K562 (cell line): ENCODE measurements around the gene MPDZ. TPM values are rescaled to one million over a fixed set of nuclear protein-coding genes. Genes with fewer than 3 reads are reported as not detected.

Experiments used
- ATAC-seq: fragments of 200-7000 bp; cut with Tn5 transposase; 3 replicates; pipeline ENCODE4 v1.9.1; 2020; ENCODE audit warnings: moderate library complexity
- BruUV-seq: library from RNA; stranded (reverse); fragments of 400-500 nt; replicated peaks from 2 replicates; lab custom pipeline; 2021; lab: Mats Ljungman, UMichigan
- CTCF ChIA-PET: fragments of 300-600 bp; formaldehyde crosslinking; extraction: SDS; loops from one replicate; lab custom pipeline; 2021; ENCODE audit warnings: low intra/inter-chr PET ratio; lab: Yijun Ruan, JAX
- POLR2A ChIA-PET: fragments of 300-600, 350-650 bp; sonication (Branson Sonifier 250); formaldehyde crosslinking; extraction: SDS; loops from one replicate; lab custom pipeline; 2021; ENCODE audit warnings: antibody characterized with exemption, inconsistent platforms; lab: Yijun Ruan, JAX
- DNase-seq, 4 experiments: peaks; one replicate each; pipeline versions ENCODE4 v3.0.0 to v3.0.0-alpha.2; 2011 to 2018; ENCODE audit warnings: low spot score in 3 of 4, mixed read lengths in 3 of 4; ENCODE audit errors: extremely low read depth in 1 of 4
- FAIRE-seq: peaks from 2 replicates; lab custom pipeline; 2011; peaks lifted over from hg19 to GRCh38; lab: Jason Lieb, UNC
- H2AFZ ChIP-seq: 2 replicates; pipeline ENCODE4 v1.6.0; 2011; ENCODE audit warnings: low read depth, low read length, control low read depth, inconsistent platforms
- H3K27ac ChIP-seq: fragments of 200-600 bp; 3 replicates; pipeline ENCODE4 v1.8.0; 2011; ENCODE audit warnings: low read depth, mild to moderate bottlenecking, control low read depth, inconsistent platforms, low read length, moderate library complexity, mixed read lengths; ENCODE audit errors: extremely low read depth
- H3K27me3 ChIP-seq, 2 experiments: fragments of 300-600 bp in 1 of 2; 2 replicates in 1 of 2; 3 replicates in 1 of 2; pipeline versions ENCODE4 v1.6.0 to v1.8.0; 2011; ENCODE audit warnings: inconsistent platforms in 2 of 2, low read length in 2 of 2, mild to moderate bottlenecking in 1 of 2, mixed read lengths in 1 of 2, moderate library complexity in 1 of 2; ENCODE audit not compliant: control insufficient read depth in 2 of 2, insufficient read depth in 2 of 2
- H3K36me3 ChIP-seq: fragments of 300-600 bp; 3 replicates; pipeline ENCODE4 v1.8.0; 2011; ENCODE audit warnings: mild to moderate bottlenecking, low read length, inconsistent platforms; ENCODE audit not compliant: control insufficient read depth, insufficient read depth
- H3K4me1 ChIP-seq, 2 experiments: fragments of 200-600 bp in 1 of 2; replicated peaks in 1 of 2; 2 replicates in 1 of 2; 3 replicates in 1 of 2; pipeline versions ENCODE4 v1.5.1 to v1.8.0; 2011; ENCODE audit warnings: inconsistent platforms in 2 of 2, low read length in 2 of 2, mild to moderate bottlenecking in 1 of 2, mixed read lengths in 1 of 2, moderate library complexity in 1 of 2; ENCODE audit not compliant: control insufficient read depth in 2 of 2, insufficient read depth in 2 of 2
- H3K4me2 ChIP-seq: 2 replicates; pipeline ENCODE4 v1.6.1; 2011; ENCODE audit warnings: low read length, control low read depth, inconsistent platforms, mixed read lengths; ENCODE audit not compliant: insufficient read depth
- H3K4me3 ChIP-seq: fragments of 200-600 bp; sonication (generic), shearing (Covaris generic); 2 replicates; pipeline ENCODE4 v1.5.1; 2016; ENCODE audit warnings: control low read depth, inconsistent platforms
- H3K79me2 ChIP-seq: fragments of 200-600 bp; 3 replicates; pipeline ENCODE4 v1.8.0; 2011; ENCODE audit warnings: low read length, inconsistent platforms; ENCODE audit not compliant: control insufficient read depth, insufficient read depth
- H3K9ac ChIP-seq, 2 experiments: 2 replicates each; pipeline versions ENCODE4 v1.6.0 to v1.6.1; 2011; ENCODE audit warnings: low read depth in 2 of 2, low read length in 2 of 2, control low read depth in 1 of 2, inconsistent platforms in 1 of 2, mild to moderate bottlenecking in 1 of 2, mixed read lengths in 1 of 2; ENCODE audit not compliant: insufficient read depth in 1 of 2
- H3K9me1 ChIP-seq: one replicate; pipeline ENCODE4 v1.6.0; 2011; ENCODE audit warnings: inconsistent platforms, mild to moderate bottlenecking, low read length, moderate library complexity; ENCODE audit not compliant: control insufficient read depth, insufficient read depth
- H3K9me3 ChIP-seq: replicated peaks from 2 replicates; pipeline ENCODE4 v1.5.1; 2011; ENCODE audit warnings: low read depth, low read length, inconsistent platforms; ENCODE audit not compliant: control insufficient read depth, insufficient read depth
- H4K20me1 ChIP-seq: replicated peaks from 2 replicates; pipeline ENCODE4 v1.6.1; 2011; ENCODE audit warnings: low read length, inconsistent platforms, mixed read lengths; ENCODE audit not compliant: control insufficient read depth, insufficient read depth
- CBX8 ChIP-seq: fragments of 200-600 bp; sonication (generic); IDR thresholded peaks from 2 replicates; pipeline ENCODE4 v1.6.1; 2012; ENCODE audit warnings: borderline replicate concordance, mixed run types, low read depth, mild to moderate bottlenecking, moderate library complexity, mixed read lengths, low read length, control low read depth, inconsistent platforms; ENCODE audit not compliant: poor library complexity, severe bottlenecking; ENCODE audit errors: extremely low read depth
- HDGF ChIP-seq: fragments of 450-650 bp; IDR thresholded peaks from 2 replicates; pipeline ENCODE4 v1.6.1; 2016
- HOMEZ ChIP-seq: fragments of 250-450 bp; sonication (Bioruptor Pico); IDR thresholded peaks from 2 replicates; pipeline ENCODE4 v1.4.0; 2020; ENCODE audit warnings: mild to moderate bottlenecking, moderate library complexity
- OTX1 ChIP-seq: fragments of 450-650 bp; formaldehyde crosslinking; IDR thresholded peaks from 2 replicates; pipeline ENCODE4 v1.4.0; 2022; ENCODE audit warnings: mild to moderate bottlenecking
- PHB2 ChIP-seq: fragments of 450-650 bp; IDR thresholded peaks from 2 replicates; pipeline ENCODE4 v1.6.1; 2017; ENCODE audit warnings: low read depth
- PHTF2 ChIP-seq: fragments of 250-450 bp; sonication (Bioruptor Pico); IDR thresholded peaks from 2 replicates; pipeline ENCODE4 v1.5.0; 2021; ENCODE audit warnings: mild to moderate bottlenecking
- PRPF4 ChIP-seq: fragments of 200-400 bp; formaldehyde crosslinking; IDR thresholded peaks from one replicate; pipeline ENCODE4 v1.6.1; 2017; ENCODE audit warnings: low read length, low read depth, mild to moderate bottlenecking; ENCODE audit not compliant: insufficient read depth, poor library complexity, severe bottlenecking
- TAF7 ChIP-seq: fragments of 450-650 bp; IDR thresholded peaks from 2 replicates; pipeline ENCODE4 v1.6.1; 2016; ENCODE audit warnings: missing genetic modification characterization, missing compliant biosample characterization
- TEAD2 ChIP-seq: fragments of 450-650 bp; IDR thresholded peaks from 2 replicates; pipeline ENCODE4 v1.6.1; 2016; ENCODE audit warnings: missing genetic modification characterization, control low read depth, missing compliant biosample characterization
- ZBTB34 ChIP-seq: fragments of 250-450 bp; sonication (Bioruptor Pico); IDR thresholded peaks from 2 replicates; pipeline ENCODE4 v1.8.0; 2021; ENCODE audit warnings: mild to moderate bottlenecking, moderate library complexity
- ZNF217 ChIP-seq: sonication (generic); formaldehyde crosslinking; IDR thresholded peaks from 2 replicates; pipeline ENCODE4 v1.8.0; 2022; ENCODE audit warnings: mild to moderate bottlenecking, missing genetic modification reagents
- ZNF274 ChIP-seq: IDR thresholded peaks from 2 replicates; pipeline ENCODE4 v1.6.1; 2011; ENCODE audit warnings: low read depth, mild to moderate bottlenecking, low read length, moderate library complexity, borderline replicate concordance
- ZNF695 ChIP-seq: fragments of 450-650 bp; formaldehyde crosslinking; IDR thresholded peaks from 2 replicates; pipeline ENCODE4 v1.4.0; 2020; ENCODE audit warnings: mild to moderate bottlenecking, moderate library complexity
- WGBS: fragments of 100-300 bp; shearing (Covaris generic); methylation state at CpG from one replicate; pipeline ENCODE4 v1.1.6; 2016; ENCODE audit warnings: low coverage, mixed read lengths; ENCODE audit not compliant: insufficient coverage; ENCODE audit errors: missing lambda C conversion rate; 5-methylcytosine and 5-hydroxymethylcytosine counted together
- in situ Hi-C: fragments of 300-500 bp; cut with MboI; formaldehyde crosslinking; loops from 4 replicates; pipeline ENCODE4 v1.15.0; 2018; ENCODE audit warnings: inconsistent platforms, mixed read lengths
- intact Hi-C: fragments of 100-400 bp; cut with micrococcal nuclease; formaldehyde crosslinking; loops from 2 replicates; pipeline ENCODE4 v1.14.2; 2022
- polyA plus RNA-seq, 8 experiments: library from polyadenylated mRNA; depleted of rRNA in 4 of 8; stranded (reverse) in 5 of 8; unstranded in 3 of 8; fragments of >200 nt; fragmentation: Nextera tagmentation in 2 of 8; fragmentation: Illumina TruSeq in 1 of 8; extraction: Ambion mirVana in 2 of 8; extraction: Trizol in 1 of 8; gene quantifications; 2 replicates each; pipeline versions ENCODE4 v1.2.1 to v1.2.3, GENCODE V29; 2011 to 2014; ENCODE audit warnings: inconsistent platforms in 1 of 8, missing spikeins in 1 of 8
- total RNA-seq, 7 experiments: library from RNA; depleted of rRNA in 6 of 7; stranded (reverse); fragments of >200 nt in 6 of 7; fragmentation: Illumina TruSeq in 2 of 7; extraction: Trizol in 2 of 7; gene quantifications; 2 replicates each; pipeline versions ENCODE4 v1.2.1 to v1.2.3, GENCODE V29; 2011 to 2021; ENCODE audit warnings: low replicate concordance in 1 of 7
- TF ChIP-seq, protein P1 (sequence below): fragments of 450-650 bp; IDR thresholded peaks from 2 replicates; pipeline ENCODE4 v1.6.1; 2016; ENCODE audit warnings: borderline replicate concordance
- TF ChIP-seq, protein P2 (sequence below): sonication (generic); formaldehyde crosslinking; IDR thresholded peaks from 2 replicates; pipeline ENCODE4 v1.8.0; 2022; ENCODE audit warnings: mild to moderate bottlenecking, missing genetic modification reagents, borderline replicate concordance

The MPDZ gene
- total and polyA plus RNA-seq, 9 of the 15 experiments (the other 6 are each of a cell fraction or from before 2014, with no cell fraction given) = 3.9 to 13.2 (median 5.7) TPM

DNA sequence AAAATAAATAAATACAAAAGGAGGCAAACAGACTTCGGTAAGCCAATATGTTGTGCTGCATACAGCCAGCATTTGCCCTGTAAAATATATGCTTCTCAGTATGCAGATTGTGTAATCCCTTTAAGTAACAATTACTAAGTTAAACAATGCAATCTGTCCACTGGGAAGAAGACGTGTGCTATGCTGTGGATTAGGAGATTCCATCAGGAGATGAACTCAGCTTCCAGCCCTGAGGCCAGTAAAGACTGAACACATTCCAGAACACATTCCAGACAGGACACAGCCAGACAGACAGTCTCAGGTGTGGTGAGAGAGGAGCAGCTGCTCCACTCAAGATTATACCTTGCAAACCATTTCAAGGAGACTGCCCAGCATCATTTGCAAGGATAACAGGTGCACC lies 97.8 kb downstream of the MPDZ start (continued):
- TF ChIP-seq ZNF274 (no peak), PRPF4 (no peak)

DNA sequence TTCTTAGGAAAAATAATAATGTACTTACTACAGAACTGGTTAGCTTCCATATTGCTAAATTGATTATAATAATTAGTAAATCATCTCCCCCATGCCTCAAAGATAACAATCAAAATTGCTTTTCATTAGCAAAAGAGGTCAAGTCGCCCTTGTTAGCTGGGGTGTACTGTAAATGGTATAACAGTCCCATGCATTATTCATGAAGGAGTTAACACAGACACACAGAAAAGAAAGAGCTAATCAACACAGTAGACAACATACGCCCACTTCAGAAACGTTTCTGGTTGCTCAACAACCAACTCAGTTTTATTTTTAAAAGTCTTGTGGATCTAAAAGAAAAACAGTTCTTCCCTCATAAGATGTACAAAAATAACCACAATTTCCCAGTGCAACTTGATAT lies 100.2 kb downstream of the MPDZ start:
- Histone ChIP-seq H3K4me3 (no peak overlapping the region), H3K4me1 (no peaks in the 10 kb centered on the region), H3K9me1 (no peaks in the 10 kb centered on the region), H4K20me1 (no peaks in the 10 kb centered on the region), H3K9me3 (no peaks in the 10 kb centered on the region), H3K79me2 (no peaks in the 10 kb centered on the region), H3K36me3 (no peaks in the 10 kb centered on the region), H3K27ac (no peak overlapping the region), H3K27me3 (no peaks in the 10 kb centered on the region), H2AFZ (no peak overlapping the region), H3K4me2 (no peak overlapping the region), H3K9ac (no peak overlapping the region)
- CTCF ChIA-PET = no interaction called here
- POLR2A ChIA-PET = no interaction called here
- no TSS peak for BruUV-seq
- TF ChIP-seq TEAD2 (tag) (no peak), CBX8 (no peak), PHB2 (no peak), ZNF217 (CRISPR knock-in tag) (no peak), HOMEZ (CRISPR knock-in tag) (no peak), ZBTB34 (CRISPR knock-in tag) (no peak), ZNF695 (CRISPR knock-in tag) (no peak), OTX1 (CRISPR knock-in tag) (no peak), TAF7 (tag) (no peak), HDGF (no peak), PHTF2 (no peak)
- TF ChIP-seq, protein P1, sequence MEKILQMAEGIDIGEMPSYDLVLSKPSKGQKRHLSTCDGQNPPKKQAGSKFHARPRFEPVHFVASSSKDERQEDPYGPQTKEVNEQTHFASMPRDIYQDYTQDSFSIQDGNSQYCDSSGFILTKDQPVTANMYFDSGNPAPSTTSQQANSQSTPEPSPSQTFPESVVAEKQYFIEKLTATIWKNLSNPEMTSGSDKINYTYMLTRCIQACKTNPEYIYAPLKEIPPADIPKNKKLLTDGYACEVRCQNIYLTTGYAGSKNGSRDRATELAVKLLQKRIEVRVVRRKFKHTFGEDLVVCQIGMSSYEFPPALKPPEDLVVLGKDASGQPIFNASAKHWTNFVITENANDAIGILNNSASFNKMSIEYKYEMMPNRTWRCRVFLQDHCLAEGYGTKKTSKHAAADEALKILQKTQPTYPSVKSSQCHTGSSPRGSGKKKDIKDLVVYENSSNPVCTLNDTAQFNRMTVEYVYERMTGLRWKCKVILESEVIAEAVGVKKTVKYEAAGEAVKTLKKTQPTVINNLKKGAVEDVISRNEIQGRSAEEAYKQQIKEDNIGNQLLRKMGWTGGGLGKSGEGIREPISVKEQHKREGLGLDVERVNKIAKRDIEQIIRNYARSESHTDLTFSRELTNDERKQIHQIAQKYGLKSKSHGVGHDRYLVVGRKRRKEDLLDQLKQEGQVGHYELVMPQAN = no peak
- TF ChIP-seq, protein P2, sequence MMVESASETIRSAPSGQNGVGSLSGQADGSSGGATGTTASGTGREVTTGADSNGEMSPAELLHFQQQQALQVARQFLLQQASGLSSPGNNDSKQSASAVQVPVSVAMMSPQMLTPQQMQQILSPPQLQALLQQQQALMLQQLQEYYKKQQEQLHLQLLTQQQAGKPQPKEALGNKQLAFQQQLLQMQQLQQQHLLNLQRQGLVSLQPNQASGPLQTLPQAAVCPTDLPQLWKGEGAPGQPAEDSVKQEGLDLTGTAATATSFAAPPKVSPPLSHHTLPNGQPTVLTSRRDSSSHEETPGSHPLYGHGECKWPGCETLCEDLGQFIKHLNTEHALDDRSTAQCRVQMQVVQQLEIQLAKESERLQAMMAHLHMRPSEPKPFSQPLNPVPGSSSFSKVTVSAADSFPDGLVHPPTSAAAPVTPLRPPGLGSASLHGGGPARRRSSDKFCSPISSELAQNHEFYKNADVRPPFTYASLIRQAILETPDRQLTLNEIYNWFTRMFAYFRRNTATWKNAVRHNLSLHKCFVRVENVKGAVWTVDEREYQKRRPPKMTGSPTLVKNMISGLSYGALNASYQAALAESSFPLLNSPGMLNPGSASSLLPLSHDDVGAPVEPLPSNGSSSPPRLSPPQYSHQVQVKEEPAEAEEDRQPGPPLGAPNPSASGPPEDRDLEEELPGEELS (CRISPR knock-in tag) = no peak
- in situ Hi-C loops (no loop called here), intact Hi-C loops (no loop called here)
- no peak for DNase-seq
- 39% methylated on average over 3 of the region's 3 CpGs for WGBS
- FAIRE-seq = no peak
- no peak for ATAC-seq
